PC-3 (cell line): ENCODE data around the gene TEX14. TPM values are rescaled to one million over a fixed set of nuclear protein-coding genes. Genes with fewer than 3 reads are reported as not detected.

Experiments
- ATAC-seq: fragments of 200-7000 bp; cut with Tn5 transposase; 2 replicates; pipeline ENCODE4 v1.9.1; 2020; ENCODE audit warnings: mild to moderate bottlenecking, moderate library complexity
- BruUV-seq: library from RNA; stranded (reverse); fragments of 400-500 nt; replicated peaks from 2 replicates; lab custom pipeline; 2021; lab: Mats Ljungman, UMichigan
- CTCF ChIA-PET: fragments of 300-600 bp; sonication (Branson Sonifier 250); formaldehyde crosslinking; loops from one replicate; lab custom pipeline; 2022; ENCODE audit warnings: antibody characterized with exemption; lab: Charles Lee
- POLR2A ChIA-PET: fragments of 300-600 bp; sonication (Branson Sonifier 250); formaldehyde crosslinking; loops from one replicate; lab custom pipeline; 2022; ENCODE audit warnings: antibody characterized with exemption; ENCODE audit not compliant: unreplicated experiment; lab: Charles Lee
- DNase-seq: peaks from one replicate; pipeline ENCODE4 v3.0.0-alpha.2; 2015
- H2AFZ ChIP-seq: fragments of 300-600 bp; sonication (generic); 2 replicates; pipeline ENCODE4 v1.6.0; 2016; ENCODE audit warnings: antibody characterized with exemption, low read length
- H3F3A ChIP-seq: fragments of 300-600 bp; sonication (generic); one replicate; pipeline ENCODE4 v1.6.0; 2017; ENCODE audit warnings: antibody characterized with exemption, low read length, control low read depth, mild to moderate bottlenecking; ENCODE audit not compliant: unreplicated experiment
- H3K27ac ChIP-seq: fragments of 300-600 bp; sonication (generic); 2 replicates; pipeline ENCODE4 v1.5.1; 2016; ENCODE audit warnings: mild to moderate bottlenecking, low read length
- H3K27me3 ChIP-seq: fragments of 300-600 bp; sonication (generic); 2 replicates; pipeline ENCODE4 v1.6.1; 2016; ENCODE audit warnings: low read length, mixed read lengths
- H3K36me3 ChIP-seq: fragments of 300-600 bp; sonication (generic); 2 replicates; pipeline ENCODE4 v1.6.1; 2016; ENCODE audit warnings: low read depth, mixed run types, low read length, mixed read lengths
- H3K4me1 ChIP-seq: fragments of 300-600 bp; sonication (generic); 2 replicates; pipeline ENCODE4 v1.5.1; 2016; ENCODE audit warnings: low read length; ENCODE audit not compliant: insufficient read depth
- H3K4me2 ChIP-seq: fragments of 300-600 bp; sonication (generic); 2 replicates; pipeline ENCODE4 v1.6.0; 2016; ENCODE audit warnings: low read length
- H3K4me3 ChIP-seq: fragments of 300-600 bp; sonication (generic); 2 replicates; pipeline ENCODE4 v1.5.1; 2016; ENCODE audit warnings: mild to moderate bottlenecking, low read length, mixed read lengths
- H3K79me2 ChIP-seq: fragments of 300-600 bp; sonication (generic); 2 replicates; pipeline ENCODE4 v1.6.1; 2017; ENCODE audit warnings: low read length, mixed read lengths
- H3K9ac ChIP-seq: fragments of 300-600 bp; sonication (generic); 2 replicates; pipeline ENCODE4 v1.6.0; 2016; ENCODE audit warnings: mild to moderate bottlenecking, low read length
- H3K9me2 ChIP-seq: fragments of 300-600 bp; sonication (generic); replicated peaks from 2 replicates; pipeline ENCODE4 v1.6.1; 2016; ENCODE audit warnings: mixed run types, low read length, mixed read lengths
- H3K9me3 ChIP-seq: fragments of 300-600 bp; sonication (generic); 2 replicates; pipeline ENCODE4 v1.6.1; 2016; ENCODE audit warnings: low read length, mixed read lengths
- H4K20me1 ChIP-seq: fragments of 300-600 bp; sonication (generic); 2 replicates; pipeline ENCODE4 v1.6.1; 2016; ENCODE audit warnings: low read length, mixed read lengths
- CTCF ChIP-seq: fragments of 300-600 bp; sonication (generic); conservative IDR thresholded peaks from 2 replicates; pipeline ENCODE4 v1.5.1; 2017; ENCODE audit warnings: antibody characterized with exemption, low read depth, mild to moderate bottlenecking, low read length
- EZH2 ChIP-seq: fragments of 300-600 bp; sonication (generic); IDR thresholded peaks from one replicate; pipeline ENCODE4 v1.6.1; 2017; ENCODE audit warnings: antibody characterized with exemption, mild to moderate bottlenecking, low read length; ENCODE audit not compliant: unreplicated experiment
- EZH2phosphoT487 ChIP-seq: fragments of 300-600 bp; sonication (generic); IDR thresholded peaks from 2 replicates; pipeline ENCODE4 v1.6.1; 2018; ENCODE audit warnings: mild to moderate bottlenecking, antibody characterized with exemption, low read length, borderline replicate concordance
- intact Hi-C: fragments of 100-400 bp; cut with micrococcal nuclease; formaldehyde crosslinking; loops from 2 replicates; pipeline ENCODE4 v1.9.0; 2023
- total RNA-seq: library from RNA; depleted of rRNA; stranded (reverse); fragments of >200 nt; gene quantifications from 2 replicates; pipeline ENCODE4 v1.2.3, GENCODE V29; 2014

Gene TEX14
- total RNA-seq, 1 experiment from 2014 or later: 0.29 TPM

DNA sequence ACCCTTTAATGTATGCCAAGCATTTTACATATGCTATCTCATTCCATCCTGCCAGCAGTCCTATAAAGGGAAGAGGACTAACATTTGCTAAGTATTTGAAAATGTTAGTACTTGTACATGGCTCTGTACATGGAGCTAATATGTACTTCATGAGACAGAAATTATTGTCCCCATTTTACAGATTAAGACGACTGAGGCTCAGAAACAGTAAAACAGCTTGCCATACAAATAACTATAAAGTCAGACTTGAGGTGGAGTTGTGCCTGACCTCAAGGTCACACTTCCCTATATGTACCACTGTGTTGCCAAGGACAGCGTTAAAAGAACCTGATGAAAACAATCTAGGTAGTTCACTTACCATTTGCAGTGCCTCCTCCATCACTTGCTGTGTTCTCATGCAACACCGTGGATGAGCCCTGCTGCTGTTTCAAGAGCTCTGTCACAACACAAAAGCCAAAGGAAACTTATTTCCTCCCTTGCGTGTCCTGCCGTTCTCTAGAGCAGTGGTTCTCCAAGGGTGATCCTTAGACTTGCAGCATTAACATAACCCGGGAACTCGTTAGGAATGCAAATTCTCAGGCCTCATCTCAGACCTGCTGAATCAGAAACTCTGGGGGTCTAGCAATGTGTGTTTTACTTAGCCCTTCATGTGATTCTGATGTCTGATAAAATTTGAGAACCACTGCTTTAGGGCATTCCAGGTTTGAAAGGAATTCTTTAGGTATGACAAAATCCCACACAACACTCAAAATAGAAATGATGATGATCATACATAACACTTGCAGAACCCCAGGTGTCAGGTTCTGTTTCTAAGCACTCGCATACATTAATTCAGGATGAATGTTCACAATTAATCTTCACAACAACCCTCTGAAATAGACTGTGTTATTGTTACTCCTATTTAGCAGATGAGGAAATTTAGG is 126.2 kb downstream of the TEX14 start:
- Histone ChIP-seq H4K20me1 (no peaks in the 10 kb centered on the region), H3K9me2 (no peaks in the 10 kb centered on the region), H3K27me3 (0 out of 2 replicates have a peak, but pooled peaks cover 8% of the 10 kb centered on the region), H3K9me3 (no peaks in the 10 kb centered on the region), H3K9ac (no peak overlapping the region), H3K4me2 (no peak overlapping the region), H3K36me3 (no peaks in the 10 kb centered on the region), H3K4me3 (no peak overlapping the region), H3F3A (no peaks in the 10 kb centered on the region), H2AFZ (no peak overlapping the region), H3K79me2 (no peaks in the 10 kb centered on the region), H3K27ac (no peak overlapping the region), H3K4me1 (no peaks in the 10 kb centered on the region)
- no TSS peak for BruUV-seq
- ChIA-PET POLR2A (no interaction called here), CTCF (no interaction called here)
- no peak for DNase-seq
- no peak for ATAC-seq
- TF ChIP-seq CTCF (no peak), EZH2phosphoT487 (no peak), EZH2 (no peak)
- intact Hi-C loops: no loop called here

DNA sequence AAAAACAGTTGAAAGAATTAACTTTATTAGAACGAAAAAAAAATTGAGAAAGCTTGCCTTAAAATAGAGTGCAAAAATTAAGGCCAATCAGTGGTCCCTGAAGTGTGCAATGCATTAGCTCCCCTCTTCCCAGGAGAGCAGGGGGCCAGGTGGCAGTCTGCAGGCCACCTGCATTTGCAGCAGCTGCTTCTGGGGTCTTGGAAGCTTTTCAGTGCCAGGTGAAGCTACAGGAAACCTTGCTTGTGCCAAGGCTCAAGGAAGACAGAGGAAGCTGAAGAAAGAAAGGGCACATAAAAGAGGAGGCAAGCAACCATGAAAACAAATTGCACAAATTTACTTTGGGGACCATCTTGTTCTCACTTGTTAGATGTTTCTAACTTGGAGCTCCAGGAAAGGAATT is 126.9 kb downstream of the TEX14 start:
- no peak overlapping the region for H2AFZ ChIP-seq
- H3K79me2 ChIP-seq: no peaks in the 10 kb centered on the region
- BruUV-seq: no TSS peak
- POLR2A ChIA-PET: no interaction called here
- no peaks in the 10 kb centered on the region for H4K20me1 ChIP-seq
- no peak overlapping the region for H3K27ac ChIP-seq
- peaks cover 14% of the 10 kb centered on the region; the same call in 1 of the 2 replicates for H3K27me3 ChIP-seq
- no peak overlapping the region for H3K4me2 ChIP-seq
- DNase-seq (no peak), ATAC-seq (no peak)
- H3K4me1 ChIP-seq: no peaks in the 10 kb centered on the region
- H3K9me3 ChIP-seq: no peaks in the 10 kb centered on the region
- no peak overlapping the region for H3K9ac ChIP-seq
- no peak overlapping the region for H3K4me3 ChIP-seq
- no peaks in the 10 kb centered on the region for H3K36me3 ChIP-seq
- TF ChIP-seq EZH2 (no peak), EZH2phosphoT487 (no peak), CTCF (no peak)
- H3K9me2 ChIP-seq: no peaks in the 10 kb centered on the region
- intact Hi-C loops: no loop called here
- H3F3A ChIP-seq: no peaks in the 10 kb centered on the region
- CTCF ChIA-PET: no interaction called here

GRCh38 chr17:58564243-58564642 is 127.6 kb downstream of the TEX14 start:
- ATAC-seq (no peak), DNase-seq (no peak)
- no peak overlapping the region for H3K4me2 ChIP-seq
- H3K4me1 ChIP-seq: no peaks in the 10 kb centered on the region
- no peak overlapping the region for H3K4me3 ChIP-seq
- no peak overlapping the region for H3K9ac ChIP-seq
- H3K79me2 ChIP-seq: no peaks in the 10 kb centered on the region
- no peaks in the 10 kb centered on the region for H3K36me3 ChIP-seq
- no peak overlapping the region for H2AFZ ChIP-seq
- intact Hi-C loops: no loop called here
- H3K27ac ChIP-seq: no peak overlapping the region
- TF ChIP-seq EZH2 (no peak), CTCF (no peak), EZH2phosphoT487 (no peak)
- POLR2A ChIA-PET: no interaction called here
- CTCF ChIA-PET: no interaction called here
- no TSS peak for BruUV-seq
- no peaks in the 10 kb centered on the region for H3K9me3 ChIP-seq
- H3K9me2 ChIP-seq: no peaks in the 10 kb centered on the region
- H3F3A ChIP-seq: no peaks in the 10 kb centered on the region
- peaks cover 18% of the 10 kb centered on the region; the same call in 1 of the 2 replicates for H3K27me3 ChIP-seq
- H4K20me1 ChIP-seq: no peaks in the 10 kb centered on the region
